GM19240 (cell line): ENCODE results near the gene PLA2G12B.
"Not testable (repeated sequence)": the region's sequence is repeated elsewhere in the genome, so short reads cannot be mapped to it uniquely, and the experiment has no call there.

Experiments
- DNase-seq: peaks from one replicate; pipeline ENCODE4 v3.0.0; 2011; ENCODE audit warnings: low spot score; ENCODE audit not compliant: insufficient read length

Gene PLA2G12B

DNA sequence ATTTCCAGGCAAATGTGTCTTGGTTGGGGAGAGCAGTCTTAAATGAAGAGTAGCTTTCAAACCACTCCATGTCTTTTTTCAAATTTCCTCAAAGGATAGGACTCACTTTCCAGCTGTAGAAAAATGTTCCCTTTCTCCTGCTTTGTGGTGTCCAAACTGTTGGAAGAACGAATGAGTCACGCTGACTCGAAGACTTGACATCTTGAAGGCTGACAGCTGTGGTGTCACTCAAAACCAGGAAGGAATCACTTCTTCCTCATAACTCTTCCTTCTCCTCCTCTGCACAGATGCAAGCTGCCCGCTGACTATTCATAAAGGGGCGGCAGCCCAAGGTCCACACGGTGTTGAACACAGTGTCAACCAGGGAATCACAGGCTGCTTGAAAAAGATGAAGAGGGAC, 19.2 kb downstream of the PLA2G12B start:
- no peak for DNase-seq

DNA sequence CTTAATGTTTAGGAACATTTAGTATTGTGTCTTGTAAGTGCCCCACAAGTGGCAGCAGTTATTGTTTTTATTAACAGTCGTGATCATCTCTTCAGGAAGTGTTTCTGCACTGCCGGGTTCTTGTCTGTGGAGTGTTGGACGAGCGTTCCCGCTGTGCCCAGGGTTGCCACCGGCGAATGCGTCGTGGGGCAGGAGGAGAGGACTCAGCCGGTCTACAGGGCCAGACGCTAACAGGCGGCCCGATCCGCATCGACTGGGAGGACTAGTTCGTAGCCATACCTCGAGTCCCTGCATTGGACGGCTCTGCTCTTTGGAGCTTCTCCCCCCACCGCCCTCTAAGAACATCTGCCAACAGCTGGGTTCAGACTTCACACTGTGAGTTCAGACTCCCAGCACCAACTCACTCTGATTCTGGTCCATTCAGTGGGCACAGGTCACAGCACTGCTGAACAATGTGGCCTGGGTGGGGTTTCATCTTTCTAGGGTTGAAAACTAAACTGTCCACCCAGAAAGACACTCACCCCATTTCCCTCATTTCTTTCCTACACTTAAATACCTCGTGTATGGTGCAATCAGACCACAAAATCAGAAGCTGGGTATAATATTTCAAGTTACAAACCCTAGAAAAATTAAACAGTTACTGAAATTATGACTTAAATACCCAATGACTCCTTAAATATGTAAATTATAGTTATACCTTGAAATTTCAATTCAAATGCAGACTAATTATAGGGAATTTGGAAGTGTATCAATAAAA, 22.2 kb downstream of the PLA2G12B start:
- DNase-seq = no peak

DNA sequence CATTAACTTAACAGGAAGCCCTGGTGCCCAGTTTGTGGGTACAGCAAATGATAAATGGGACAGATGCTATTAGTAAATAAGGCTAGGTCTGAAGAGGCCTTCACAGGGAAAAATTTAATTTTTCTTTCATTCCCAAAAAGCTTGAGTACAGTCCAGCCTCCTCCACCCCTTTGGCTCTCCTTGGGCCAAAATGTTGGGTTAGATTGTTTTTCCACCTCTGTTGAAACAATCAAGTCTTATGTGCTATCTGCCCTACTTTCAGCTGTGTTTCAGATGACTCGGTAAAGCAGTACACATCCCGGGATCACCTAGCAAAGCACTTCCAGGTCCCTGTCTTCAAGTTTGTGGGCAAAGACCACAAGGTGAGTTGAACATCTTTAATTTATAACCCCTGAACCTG, 24.3 kb downstream of the PLA2G12B start:
- no peak for DNase-seq

DNA sequence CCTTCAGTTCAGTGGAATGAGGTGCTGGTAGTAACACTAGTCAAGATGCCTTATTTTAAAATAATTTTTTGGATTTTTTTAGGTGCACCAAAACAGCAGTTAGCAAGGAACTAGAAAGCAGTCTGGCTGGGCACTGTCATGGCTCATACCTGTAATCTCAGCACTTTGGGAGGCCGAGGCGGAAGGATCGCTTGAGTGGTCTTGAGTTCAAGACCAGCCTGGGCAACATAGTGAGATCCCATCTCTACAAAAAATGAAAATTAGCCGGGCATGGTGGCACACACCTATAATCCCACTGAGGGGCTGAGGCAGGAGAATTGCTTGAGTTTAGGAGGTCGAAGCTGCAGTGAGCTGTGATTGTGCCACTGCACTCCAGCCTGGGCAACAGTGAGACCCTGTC, 25.8 kb downstream of the PLA2G12B start:
- no peak for DNase-seq

DNA sequence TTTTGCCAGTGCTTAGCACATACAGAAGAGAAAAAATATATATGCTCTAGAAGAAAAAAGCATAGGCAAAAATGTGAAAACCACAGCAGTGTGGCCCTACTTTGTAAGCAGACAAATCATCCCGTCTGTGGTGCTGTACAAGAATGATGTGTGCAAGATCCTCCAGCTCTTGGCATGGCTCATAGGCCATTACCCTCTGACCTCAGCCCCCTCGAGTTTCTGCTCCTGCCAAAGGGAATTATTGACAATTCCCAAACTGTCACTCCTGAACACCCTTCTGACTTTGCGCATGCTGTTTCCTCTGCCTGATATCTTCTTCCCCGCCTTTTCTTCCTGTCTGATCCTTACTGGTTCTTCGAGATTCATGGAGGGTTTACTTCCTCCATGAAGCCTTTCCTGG, 27.1 kb downstream of the PLA2G12B start:
- no peak for DNase-seq

DNA sequence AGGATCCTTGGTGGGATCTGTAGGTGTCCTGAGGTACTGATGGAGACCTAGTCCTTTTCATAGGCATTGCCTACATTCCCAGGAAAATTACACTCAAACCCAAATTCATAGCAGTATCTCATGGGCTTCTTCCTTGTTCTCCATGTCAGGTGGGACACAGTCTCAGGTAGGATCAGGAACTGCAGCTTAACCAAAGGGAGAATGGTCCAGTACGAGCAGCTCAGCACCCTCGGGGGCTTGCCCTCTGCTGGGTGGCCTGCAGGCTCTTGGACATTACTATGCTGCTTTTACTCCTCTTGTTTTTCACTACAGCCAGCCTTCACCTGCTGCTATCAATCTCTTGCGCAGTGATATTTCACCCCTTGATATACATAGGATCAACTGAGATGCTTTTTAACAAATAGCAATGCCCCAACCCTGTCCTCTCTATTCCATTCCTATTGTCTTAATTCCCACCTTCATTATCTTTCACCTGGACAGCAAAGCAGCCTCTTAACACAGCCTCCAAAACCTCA, 28.6 kb downstream of the PLA2G12B start:
- no peak for DNase-seq

DNA sequence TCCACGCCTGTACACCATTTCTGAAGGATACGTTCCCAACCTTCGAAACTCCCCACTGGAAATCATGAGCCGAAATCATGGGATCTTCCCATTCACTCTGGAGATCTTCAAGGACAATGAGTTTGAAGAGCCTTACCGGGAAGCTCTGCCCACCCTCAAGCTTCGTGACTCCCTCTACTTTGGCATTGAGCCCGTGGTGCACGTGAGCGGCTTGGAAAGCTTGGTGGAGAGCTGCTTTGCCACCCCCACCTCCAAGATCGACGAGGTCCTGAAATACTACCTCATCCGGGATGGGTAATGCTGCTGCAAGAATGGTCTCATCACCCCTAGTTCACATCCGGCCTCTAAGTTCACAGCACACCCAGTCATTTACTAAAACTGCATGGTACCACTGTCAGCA, 30.3 kb downstream of the PLA2G12B start:
- no peak for DNase-seq

DNA sequence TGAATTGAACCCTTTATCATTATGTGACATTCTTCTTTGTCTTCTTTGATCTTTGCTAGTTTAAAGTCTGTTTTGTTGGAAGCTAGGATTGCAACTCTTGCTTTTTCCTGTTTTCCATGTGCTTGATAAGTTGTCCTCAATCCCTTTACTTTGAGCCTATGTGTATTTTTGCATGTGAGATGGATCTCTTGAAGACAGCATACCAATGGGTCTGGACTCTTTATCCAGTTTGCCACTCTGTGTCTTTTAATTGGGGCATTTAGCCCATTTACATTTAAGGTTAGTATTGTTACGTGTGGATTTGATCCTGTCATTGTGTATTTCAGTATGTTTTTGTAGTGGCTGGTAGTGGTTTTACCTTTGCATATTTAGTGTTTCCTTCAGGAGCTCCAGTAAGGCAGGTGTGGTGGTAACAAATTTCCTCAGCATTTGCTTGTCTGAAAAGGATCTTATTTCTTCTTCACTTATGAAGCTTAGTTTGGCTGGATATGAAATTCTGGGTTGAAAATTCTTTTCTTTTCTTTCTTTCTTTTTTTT, 33.4 kb downstream of the PLA2G12B start:
- not testable (repeated sequence) for DNase-seq

DNA sequence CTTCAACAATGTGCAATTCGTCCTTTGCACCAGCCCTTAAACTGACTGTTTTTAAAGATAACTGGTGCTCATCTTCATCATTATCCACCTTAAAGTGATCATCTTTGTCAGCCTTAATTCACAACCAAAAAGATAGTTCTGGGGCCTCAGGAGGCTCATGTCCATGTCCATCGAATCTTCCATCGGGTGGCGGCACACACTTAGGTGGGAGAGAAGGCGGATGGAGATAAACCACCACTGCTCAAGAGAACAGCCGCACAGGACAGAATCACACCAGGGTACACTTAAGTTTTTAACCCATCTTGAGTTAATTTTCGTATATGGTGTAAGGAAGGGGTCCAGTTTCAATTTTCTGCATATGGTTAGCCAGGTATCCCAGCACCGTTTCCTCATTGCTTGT, 36.3 kb downstream of the PLA2G12B start:
- DNase-seq = no peak

DNA sequence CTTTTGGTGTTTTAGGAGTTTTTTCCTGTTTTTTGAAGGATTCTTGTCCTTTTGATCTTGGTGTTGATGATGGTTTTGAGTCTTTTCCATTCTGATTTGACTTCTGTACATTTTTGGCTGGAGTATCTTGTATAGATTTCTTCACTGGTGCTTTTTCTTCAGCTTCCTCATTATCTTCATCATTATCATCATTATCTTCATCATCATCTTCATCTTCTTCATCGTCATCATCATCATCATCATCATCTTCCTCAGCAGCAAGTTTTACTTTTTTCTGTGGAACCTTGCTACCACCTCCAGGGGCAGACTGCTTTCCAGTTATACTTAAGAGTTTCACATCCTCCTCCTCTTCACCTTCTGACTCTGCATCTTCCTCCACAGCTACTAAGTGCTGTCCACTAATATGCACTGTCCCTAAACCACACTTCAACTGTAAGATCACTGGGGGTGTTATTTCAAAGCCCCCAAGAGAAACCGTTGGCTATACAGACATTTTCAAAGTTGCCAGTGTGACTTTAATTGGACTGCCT, 36.7 kb downstream of the PLA2G12B start:
- not testable (repeated sequence) for DNase-seq

DNA sequence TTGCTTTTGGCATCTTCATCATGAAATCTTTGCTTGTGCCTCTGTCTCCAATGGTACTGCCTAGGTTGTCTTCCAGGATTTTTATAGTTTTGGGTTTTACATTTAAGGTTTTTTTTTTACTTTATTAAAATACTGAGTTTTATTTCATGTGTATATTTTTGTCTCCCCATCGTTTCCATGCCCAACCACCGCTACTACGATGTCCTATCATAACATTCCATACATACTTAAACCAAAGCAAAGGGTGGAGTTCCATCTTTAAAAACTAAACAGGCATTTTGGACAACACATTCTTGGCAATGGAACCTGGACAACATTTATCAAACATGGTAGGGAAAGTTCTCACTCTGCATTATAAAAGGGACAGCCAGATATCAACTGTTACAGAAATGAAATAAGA, 37.4 kb downstream of the PLA2G12B start:
- DNase-seq = not testable (repeated sequence)

DNA sequence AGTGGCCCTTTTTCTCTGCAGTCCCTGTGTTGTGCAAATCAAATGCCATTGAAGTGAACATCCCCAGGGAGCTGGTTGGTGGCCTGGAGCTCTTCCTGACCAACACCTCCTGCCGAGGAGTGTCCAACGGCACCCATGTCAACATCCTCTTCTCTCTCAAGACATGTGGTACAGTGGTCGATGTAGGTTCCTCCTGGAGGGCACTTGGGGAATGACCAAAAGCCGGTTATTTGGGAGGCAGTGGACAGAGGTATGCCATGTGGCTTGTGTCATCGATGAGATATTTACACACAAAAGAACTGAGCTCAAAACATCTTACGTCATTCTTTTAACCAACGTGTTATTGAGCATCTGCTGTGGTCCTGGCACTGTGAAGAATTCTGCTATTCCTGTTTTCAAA, 41.3 kb downstream of the PLA2G12B start:
- DNase-seq = no peak

DNA sequence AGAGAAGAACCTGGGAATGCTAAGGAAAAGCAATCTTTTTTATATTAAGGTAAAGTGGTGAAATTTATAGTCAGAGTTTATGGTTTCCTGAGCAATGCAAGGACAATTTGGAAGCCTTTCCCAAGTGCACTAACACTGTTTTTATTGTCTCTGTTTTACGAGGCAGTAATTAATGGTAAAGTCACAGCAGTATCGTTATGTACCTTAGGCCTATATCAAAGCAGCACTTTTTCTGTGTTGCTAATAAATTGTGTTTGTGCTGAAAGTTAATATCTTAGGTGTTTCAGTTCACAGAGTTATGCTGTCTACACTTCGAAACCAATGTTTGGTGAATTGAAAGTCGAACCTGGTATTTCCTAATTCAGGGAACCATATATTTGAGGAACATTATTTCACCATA, 41.9 kb downstream of the PLA2G12B start:
- no peak for DNase-seq

DNA sequence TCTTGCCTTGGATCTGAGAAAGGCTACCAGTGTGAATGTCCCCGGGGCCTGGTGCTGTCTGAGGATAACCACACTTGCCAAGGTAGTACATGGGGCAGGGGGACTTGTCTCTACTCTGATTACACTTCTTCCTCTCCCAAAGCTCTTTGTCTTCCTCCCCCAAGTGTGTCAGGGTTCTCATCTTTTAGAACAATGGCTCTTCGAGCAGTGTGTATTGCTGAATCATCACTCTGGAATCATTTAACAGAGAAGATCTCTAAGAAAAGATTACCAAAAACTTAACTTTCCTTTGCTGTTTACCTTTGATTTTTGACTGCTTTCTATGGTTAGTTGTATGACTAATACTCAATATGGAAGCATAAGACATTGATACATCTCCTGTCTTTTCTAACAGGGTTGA, 42.8 kb downstream of the PLA2G12B start:
- DNase-seq = no peak

DNA sequence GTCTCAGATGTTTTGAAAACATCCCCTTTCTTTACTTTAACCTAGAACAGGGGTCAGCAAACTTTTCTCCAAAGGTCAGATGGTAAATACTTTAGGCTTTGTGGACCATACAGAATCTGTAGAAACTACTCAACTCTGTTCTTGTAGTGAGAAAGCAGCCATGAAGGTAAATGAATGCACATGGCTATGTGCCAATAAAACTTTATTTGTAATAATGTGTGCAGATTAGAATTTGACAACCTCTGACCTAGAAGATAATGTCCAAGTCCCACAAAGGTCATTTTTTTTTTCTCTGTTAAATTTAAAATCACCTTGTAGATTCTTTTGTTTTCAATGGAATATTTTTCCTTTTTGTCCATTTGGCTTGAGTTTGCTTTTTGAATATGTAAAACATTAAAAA, 43.9 kb downstream of the PLA2G12B start:
- no peak for DNase-seq

DNA sequence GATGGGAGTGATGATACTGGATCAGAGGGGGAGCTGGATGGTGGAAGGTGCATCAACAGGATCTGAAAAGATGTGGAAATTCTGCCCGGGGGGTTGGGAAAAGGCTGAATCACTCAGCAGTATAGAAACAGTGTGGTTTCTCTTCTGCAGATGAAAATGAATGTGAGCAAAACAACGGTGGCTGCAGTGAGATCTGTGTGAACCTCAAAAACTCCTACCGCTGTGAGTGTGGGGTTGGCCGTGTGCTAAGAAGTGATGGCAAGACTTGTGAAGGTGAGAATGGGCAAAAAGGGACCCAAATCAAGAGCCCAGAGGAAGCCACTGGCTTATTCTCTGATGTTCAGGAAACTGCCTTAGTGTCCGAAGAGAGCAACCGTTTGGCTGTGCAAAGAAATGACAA, 48.2 kb downstream of the PLA2G12B start:
- DNase-seq = no peak

DNA sequence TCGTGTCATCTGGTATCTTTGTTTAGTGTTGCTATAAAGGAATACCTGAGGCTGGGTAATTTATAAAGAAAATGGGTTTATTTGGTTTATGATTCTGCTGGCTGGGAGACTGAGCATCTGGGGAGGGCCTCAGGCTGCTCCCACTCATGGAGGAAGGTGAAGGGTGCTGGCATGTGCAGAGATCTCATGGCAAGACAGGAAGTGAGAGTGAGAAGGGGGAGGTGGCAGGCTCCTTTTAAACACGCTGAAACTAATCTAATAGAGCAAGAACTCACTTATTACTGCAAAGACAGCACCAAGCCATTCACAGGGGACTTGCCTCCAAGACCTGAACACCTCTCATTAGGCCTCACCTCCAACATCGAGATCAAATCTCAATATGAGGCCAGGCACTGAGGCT, 49.8 kb downstream of the PLA2G12B start:
- DNase-seq = no peak

DNA sequence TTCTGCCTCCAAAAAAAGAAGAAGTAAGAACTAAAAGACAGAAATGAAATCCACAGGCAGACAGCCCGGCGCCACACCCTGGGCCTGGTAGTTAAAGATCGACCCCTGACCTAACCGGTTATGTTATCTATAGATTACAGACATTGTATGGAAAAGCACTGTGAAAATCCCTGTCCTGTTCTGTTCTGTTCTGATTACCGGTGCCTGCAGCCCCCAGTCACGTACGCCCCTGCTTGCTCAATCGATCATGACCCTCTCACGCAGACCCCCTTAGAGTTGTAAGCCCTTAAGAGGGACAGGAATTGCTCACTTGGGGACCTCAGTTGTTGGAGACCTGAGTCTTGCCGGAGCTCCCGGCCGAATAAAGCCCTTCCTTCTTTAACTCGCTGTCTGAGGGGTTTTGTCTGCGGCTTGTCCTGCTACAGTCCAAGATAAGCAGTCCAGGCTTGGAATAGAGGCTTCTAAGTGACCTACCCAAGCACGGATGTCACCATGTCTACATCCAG, 50.6 kb downstream of the PLA2G12B start:
- not testable (repeated sequence) for DNase-seq

DNA sequence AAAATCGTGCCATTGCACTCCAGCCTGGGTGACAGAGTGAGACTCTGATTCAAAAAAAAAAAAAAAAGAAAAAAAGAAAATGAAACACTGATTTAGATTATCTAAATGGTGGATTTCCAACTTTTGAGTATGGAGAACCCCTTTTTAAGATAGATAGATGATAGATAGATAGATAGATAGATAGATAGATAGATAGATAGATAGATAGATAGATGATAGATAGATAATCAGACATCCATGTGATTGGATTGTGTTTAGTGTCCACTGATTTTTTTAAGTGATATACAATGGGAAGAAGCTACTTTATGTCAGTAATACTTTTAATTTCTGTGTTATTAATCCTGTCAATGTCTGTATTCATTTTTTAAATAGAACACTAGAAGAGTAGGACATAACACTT, 55.1 kb downstream of the PLA2G12B start:
- no peak for DNase-seq

DNA sequence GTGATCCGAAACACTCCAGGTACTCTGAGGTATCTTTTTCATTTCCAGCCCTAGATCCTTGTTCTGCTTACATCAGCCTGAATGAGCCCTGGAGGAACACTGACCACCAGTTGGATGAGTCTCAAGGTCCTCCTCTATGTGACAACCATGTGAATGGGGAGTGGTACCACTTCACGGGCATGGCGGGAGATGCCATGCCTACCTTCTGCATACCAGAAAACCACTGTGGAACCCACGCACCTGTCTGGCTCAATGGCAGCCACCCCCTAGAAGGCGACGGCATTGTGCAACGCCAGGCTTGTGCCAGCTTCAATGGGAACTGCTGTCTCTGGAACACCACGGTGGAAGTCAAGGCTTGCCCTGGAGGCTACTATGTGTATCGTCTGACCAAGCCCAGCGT, 56.0 kb downstream of the PLA2G12B start:
- DNase-seq = no peak

DNA sequence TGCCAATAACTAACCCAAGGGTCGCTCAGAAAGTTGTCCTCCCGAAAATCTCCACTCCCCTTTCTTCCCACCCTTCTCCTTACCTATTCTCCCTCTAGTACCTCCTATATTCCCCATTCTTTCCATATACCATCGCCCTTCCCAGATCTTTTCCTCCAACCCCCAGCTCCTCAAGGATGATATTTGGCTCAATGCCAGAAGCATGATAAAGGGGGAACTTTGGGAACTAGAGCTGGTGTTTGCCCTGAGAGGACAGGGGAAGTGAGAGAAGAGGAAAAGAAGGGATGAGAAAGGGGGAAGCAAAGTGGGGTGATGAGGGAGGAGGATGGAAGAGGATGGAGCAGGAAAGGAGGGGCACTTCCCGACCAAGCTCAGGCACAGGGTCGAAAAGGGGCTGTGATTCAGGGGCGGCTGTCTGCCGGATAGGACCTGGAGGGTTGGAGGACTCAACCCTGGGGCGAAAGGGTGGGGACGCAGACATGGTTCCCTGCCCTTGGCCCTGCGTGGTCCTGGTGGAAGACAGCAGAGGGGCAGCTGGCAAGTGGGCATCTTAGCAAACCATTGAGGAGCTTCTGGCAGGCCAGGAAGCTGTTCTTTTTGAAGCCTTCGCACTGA, 59.3 kb downstream of the PLA2G12B start:
- no peak for DNase-seq

DNA sequence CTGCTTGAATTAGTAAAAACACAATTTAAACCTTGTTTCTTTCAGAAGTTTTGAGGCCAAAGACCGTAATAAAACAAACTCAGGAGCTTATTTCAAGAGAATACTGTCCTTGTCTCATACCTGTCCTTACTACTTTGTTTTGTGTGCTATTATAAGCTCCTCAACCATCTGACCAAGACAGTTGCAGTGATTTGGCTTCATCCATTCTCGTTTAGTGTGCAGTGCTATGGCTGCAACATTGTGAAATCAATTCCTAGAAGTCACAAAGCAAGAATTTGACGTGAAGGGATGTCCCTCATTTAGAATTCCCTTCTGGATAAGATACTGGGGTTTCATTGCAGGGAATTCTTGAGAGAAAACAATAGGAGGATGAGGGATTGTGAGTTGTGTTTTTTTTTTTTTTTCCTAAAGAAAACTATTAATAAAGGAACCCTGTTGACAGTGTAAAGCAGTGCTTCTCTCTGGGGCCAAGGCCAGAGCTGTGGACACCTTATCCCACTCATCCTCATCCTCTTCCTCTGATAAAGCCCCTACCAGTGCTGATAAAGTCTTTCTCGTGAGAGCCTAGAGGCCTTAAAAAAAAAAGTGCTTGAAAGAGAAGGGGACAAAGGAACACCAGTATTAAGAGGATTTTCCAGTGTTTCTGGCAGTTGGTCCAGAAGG, 61.3 kb downstream of the PLA2G12B start, which contains the start of gene OIT3:
TSS of gene OIT3 (plus strand) at position 604 of the 663 bp plus-strand sequence. CDS start 60 bp downstream, outside the sequence.
- DNase-seq = no peak
